Central memory CD8-positive, alpha-beta T cell (primary cell): Measurements from ENCODE around the gene TUT4.

Experiments
- ATAC-seq: fragments of 150-1000 bp; cut with Tn5 transposase; replicated peaks from 2 replicates; pipeline ENCODE4 v1.10.0; 2022; ENCODE audit warnings: mild to moderate bottlenecking, moderate FRiP score, moderate number of reproducible peaks; ENCODE audit not compliant: poor library complexity, severe bottlenecking; ENCODE audit errors: extremely low read depth
- DNase-seq, 2 donors: peaks; one replicate each; pipeline ENCODE4 v3.0.0; 2021; ENCODE audit warnings: low spot score in 2 of 2
- H3K27ac Mint-ChIP-seq: one replicate; pipeline ENCODE4 v1.8.0; 2022; ENCODE audit warnings: low read depth, mild to moderate bottlenecking, moderate library complexity, mixed read lengths
- H3K27me3 Mint-ChIP-seq: one replicate; pipeline ENCODE4 v1.8.0; 2022; ENCODE audit warnings: mixed read lengths
- H3K36me3 Mint-ChIP-seq: one replicate; pipeline ENCODE4 v1.8.0; 2022; ENCODE audit warnings: mild to moderate bottlenecking, moderate library complexity, mixed read lengths; ENCODE audit not compliant: insufficient read depth
- H3K4me1 Mint-ChIP-seq: one replicate; pipeline ENCODE4 v1.8.0; 2022; ENCODE audit warnings: mixed read lengths
- H3K4me3 Mint-ChIP-seq: one replicate; pipeline ENCODE4 v1.8.0; 2022; ENCODE audit warnings: mild to moderate bottlenecking, moderate library complexity, mixed read lengths
- H3K9me3 Mint-ChIP-seq: one replicate; pipeline ENCODE4 v1.8.0; 2022; ENCODE audit warnings: mixed read lengths

Gene TUT4

DNA sequence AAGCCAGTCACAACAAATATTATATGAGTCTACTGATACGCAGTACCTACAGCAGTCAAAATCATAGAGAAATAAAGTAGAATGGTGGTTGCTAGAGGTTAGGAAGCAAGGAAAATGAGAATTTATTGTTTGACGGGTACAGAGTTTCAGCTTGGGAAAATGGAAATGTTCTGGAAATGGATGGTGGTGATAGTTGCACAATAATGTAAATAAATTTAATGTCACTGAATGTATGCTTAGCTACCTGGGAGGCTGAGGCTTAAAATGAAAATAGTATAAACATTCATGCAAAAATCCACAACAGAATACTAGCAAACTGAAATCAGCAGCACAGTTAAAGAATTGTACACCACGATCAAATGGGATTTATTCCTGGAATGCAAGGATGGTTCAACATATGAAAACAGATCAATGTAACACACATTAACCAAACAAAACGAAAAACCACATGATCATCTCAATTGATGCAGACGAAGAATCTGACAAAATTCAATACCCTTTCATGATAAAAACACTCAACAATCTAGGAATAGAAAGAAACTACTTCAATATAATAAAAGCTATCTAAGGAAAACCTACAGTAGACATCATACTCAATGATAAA lies 10.7 kb downstream of the TUT4 start:
- Mint-ChIP-seq H3K4me3 (no peak overlapping the region), H3K27ac (no peak overlapping the region), H3K36me3 (peaks cover 7% of the 10 kb centered on the region), H3K9me3 (no peaks in the 10 kb centered on the region), H3K4me1 (peaks cover 27% of the 10 kb centered on the region), H3K27me3 (no peaks in the 10 kb centered on the region)
- ATAC-seq (no peak), DNase-seq (no peak)

DNA sequence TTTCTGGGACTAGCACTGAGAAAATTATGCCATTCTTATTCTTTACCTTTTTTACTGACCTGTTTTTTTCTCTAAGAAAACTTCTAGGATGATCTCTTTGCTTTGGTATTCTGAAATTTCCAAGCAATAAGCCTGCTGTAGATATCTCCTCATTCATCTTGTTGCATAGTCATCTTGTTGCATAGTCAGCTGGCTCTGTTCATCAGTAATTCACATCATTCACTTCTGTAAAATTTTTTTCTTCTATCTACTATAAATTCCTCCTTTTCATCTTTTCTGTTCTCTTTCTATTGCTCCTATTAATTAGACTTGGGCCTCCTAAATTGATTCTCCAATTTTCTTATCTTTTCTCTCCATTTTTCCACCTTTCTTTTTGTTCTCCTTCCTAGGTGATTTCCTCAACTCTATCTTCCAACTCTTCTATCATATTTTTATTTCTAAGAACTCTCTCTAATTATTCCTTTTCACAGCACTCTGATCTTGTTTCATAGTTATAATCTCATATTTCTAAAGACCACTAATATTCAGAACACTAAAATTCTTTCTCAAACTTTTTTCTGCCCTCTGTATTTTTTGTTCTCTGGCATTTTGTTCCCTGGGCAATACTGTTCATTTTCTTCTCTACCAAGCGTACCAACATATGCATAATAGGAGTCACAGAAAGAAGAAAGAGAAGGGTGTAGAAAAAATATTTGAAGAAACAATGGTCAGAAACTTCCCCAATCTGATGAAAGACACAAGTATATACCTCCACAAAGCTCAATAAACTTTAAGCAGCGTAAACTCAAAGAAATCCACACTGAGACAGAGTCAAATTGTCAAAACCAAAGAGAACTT lies 17.7 kb downstream of the TUT4 start:
- DNase-seq = no peak
- Mint-ChIP-seq H3K36me3 (no peaks in the 10 kb centered on the region), H3K27me3 (no peaks in the 10 kb centered on the region), H3K4me3 (no peak overlapping the region), H3K9me3 (no peaks in the 10 kb centered on the region), H3K27ac (peak overlapping the region; percentile 24), H3K4me1 (peaks cover 56% of the 10 kb centered on the region)
- ATAC-seq = no peak

- Mint-ChIP-seq H3K4me3 (no peak overlapping the region), H3K27me3 (no peaks in the 10 kb centered on the region), H3K27ac (no peak overlapping the region), H3K9me3 (no peaks in the 10 kb centered on the region), H3K36me3 (no peaks in the 10 kb centered on the region), H3K4me1 (peaks cover 46% of the 10 kb centered on the region)
- ATAC-seq (no peak), DNase-seq (no peak)
These were observed 19.2 kb downstream of the TUT4 start for GRCh38 chr1:52533713-52534112.

- no peak overlapping the region for H3K4me3 Mint-ChIP-seq
- peak overlapping the region; percentile 52 for H3K27ac Mint-ChIP-seq
- H3K9me3 Mint-ChIP-seq = no peaks in the 10 kb centered on the region
- ATAC-seq (no peak), DNase-seq (no peak)
- no peaks in the 10 kb centered on the region for H3K27me3 Mint-ChIP-seq
- peaks cover 44% of the 10 kb centered on the region for H3K4me1 Mint-ChIP-seq
- H3K36me3 Mint-ChIP-seq = peaks cover under 1% of the 10 kb centered on the region
These were observed 20.1 kb downstream of the TUT4 start for GRCh38 chr1:52532731-52533327.

- DNase-seq = no peak
- no peaks in the 10 kb centered on the region for H3K27me3 Mint-ChIP-seq
- H3K4me3 Mint-ChIP-seq = no peak overlapping the region
- ATAC-seq = no peak
- peaks cover 6% of the 10 kb centered on the region for H3K36me3 Mint-ChIP-seq
- H3K27ac Mint-ChIP-seq = peak overlapping the region; percentile 52
- peaks cover 40% of the 10 kb centered on the region for H3K4me1 Mint-ChIP-seq
- H3K9me3 Mint-ChIP-seq = no peaks in the 10 kb centered on the region
These were observed 20.6 kb downstream of the TUT4 start for GRCh38 chr1:52532247-52532646.

GRCh38 chr1:52531249-52531872 lies 21.5 kb downstream of the TUT4 start:
- H3K4me1 Mint-ChIP-seq = peaks cover 36% of the 10 kb centered on the region
- peak overlapping the region; percentile 52 for H3K27ac Mint-ChIP-seq
- H3K9me3 Mint-ChIP-seq = no peaks in the 10 kb centered on the region
- H3K27me3 Mint-ChIP-seq = no peaks in the 10 kb centered on the region
- H3K36me3 Mint-ChIP-seq = peaks cover 13% of the 10 kb centered on the region
- ATAC-seq = no peak
- no peak overlapping the region for H3K4me3 Mint-ChIP-seq
- no peak for DNase-seq

GRCh38 chr1:52530563-52531144 lies 22.2 kb downstream of the TUT4 start:
- peaks cover 17% of the 10 kb centered on the region for H3K36me3 Mint-ChIP-seq
- DNase-seq (no peak), ATAC-seq (no peak)
- H3K27me3 Mint-ChIP-seq = no peaks in the 10 kb centered on the region
- no peak overlapping the region for H3K27ac Mint-ChIP-seq
- H3K9me3 Mint-ChIP-seq = no peaks in the 10 kb centered on the region
- H3K4me3 Mint-ChIP-seq = no peak overlapping the region
- H3K4me1 Mint-ChIP-seq = peaks cover 29% of the 10 kb centered on the region

- Mint-ChIP-seq H3K9me3 (no peaks in the 10 kb centered on the region), H3K27ac (no peak overlapping the region), H3K27me3 (no peaks in the 10 kb centered on the region), H3K4me1 (peaks cover 12% of the 10 kb centered on the region), H3K4me3 (peak overlapping the region; percentile 29), H3K36me3 (peaks cover 46% of the 10 kb centered on the region)
- no peak for DNase-seq
- peak; percentile 64 for ATAC-seq
These were observed 29.5 kb downstream of the TUT4 start for GRCh38 chr1:52523376-52523775.

GRCh38 chr1:52520148-52520547 lies 32.7 kb downstream of the TUT4 start:
- no peaks in the 10 kb centered on the region for H3K9me3 Mint-ChIP-seq
- H3K4me3 Mint-ChIP-seq = no peak overlapping the region
- no peak overlapping the region for H3K27ac Mint-ChIP-seq
- DNase-seq (no peak), ATAC-seq (no peak)
- H3K4me1 Mint-ChIP-seq = peaks cover 12% of the 10 kb centered on the region
- H3K36me3 Mint-ChIP-seq = peaks cover 33% of the 10 kb centered on the region
- H3K27me3 Mint-ChIP-seq = no peaks in the 10 kb centered on the region

- Mint-ChIP-seq H3K27me3 (no peaks in the 10 kb centered on the region), H3K9me3 (no peaks in the 10 kb centered on the region), H3K4me3 (no peak overlapping the region), H3K27ac (no peak overlapping the region), H3K4me1 (peaks cover 7% of the 10 kb centered on the region), H3K36me3 (peaks cover 26% of the 10 kb centered on the region)
- ATAC-seq (no peak), DNase-seq (no peak)
These were observed 33.9 kb downstream of the TUT4 start for GRCh38 chr1:52518962-52519361.

GRCh38 chr1:52511851-52512615 lies 40.9 kb downstream of the TUT4 start:
- Mint-ChIP-seq H3K27me3 (no peaks in the 10 kb centered on the region), H3K4me1 (peaks cover 6% of the 10 kb centered on the region), H3K36me3 (peaks cover 31% of the 10 kb centered on the region), H3K4me3 (no peak overlapping the region), H3K9me3 (no peaks in the 10 kb centered on the region), H3K27ac (no peak overlapping the region)
- ATAC-seq = no peak
- DNase-seq = no peak

DNA sequence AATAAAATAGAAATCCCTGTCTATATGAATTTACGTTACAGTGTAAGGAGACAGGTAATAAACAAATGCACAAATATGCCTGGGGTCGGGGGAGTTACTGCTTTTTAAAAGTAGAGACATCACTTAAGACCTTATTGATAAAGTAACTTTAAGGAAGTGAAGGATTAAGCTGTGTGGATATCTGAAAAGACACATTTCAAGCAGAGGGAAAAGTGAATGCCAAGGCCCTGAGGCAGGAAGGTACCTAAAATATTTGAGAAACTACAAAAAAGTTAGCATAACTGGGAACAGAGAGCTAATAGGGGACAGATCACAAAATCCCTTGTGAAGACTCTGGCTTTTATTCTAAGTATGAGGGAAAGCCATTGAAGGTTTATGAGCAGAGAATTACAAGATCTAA lies 41.5 kb downstream of the TUT4 start:
- no peak overlapping the region for H3K4me3 Mint-ChIP-seq
- no peaks in the 10 kb centered on the region for H3K9me3 Mint-ChIP-seq
- no peak for DNase-seq
- ATAC-seq = no peak
- H3K27ac Mint-ChIP-seq = no peak overlapping the region
- no peaks in the 10 kb centered on the region for H3K27me3 Mint-ChIP-seq
- peaks cover 6% of the 10 kb centered on the region for H3K4me1 Mint-ChIP-seq
- H3K36me3 Mint-ChIP-seq = peaks cover 30% of the 10 kb centered on the region
